AG04450 (cell line): ENCODE results near the gene PLD1. TPM values are rescaled to one million over a fixed set of nuclear protein-coding genes. Genes with fewer than 3 reads are reported as not detected.

Source experiments
- CTCF ChIA-PET: fragments of 300-600, 350-600 bp; formaldehyde crosslinking; extraction: SDS; loops from one replicate; lab custom pipeline; 2022; ENCODE audit warnings: antibody characterized with exemption, inconsistent platforms; lab: Charles Lee
- POLR2A ChIA-PET: fragments of 350-600 bp; formaldehyde crosslinking; extraction: SDS; loops from one replicate; lab custom pipeline; 2021; ENCODE audit warnings: antibody characterized with exemption, inconsistent platforms; lab: Yijun Ruan, JAX
- DNase-seq: peaks from one replicate; pipeline ENCODE4 v3.0.0-alpha.2; 2011; ENCODE audit warnings: low read depth, low spot score
- H3K27ac ChIP-seq: one replicate; pipeline ENCODE4 v1.5.1; 2012; ENCODE audit warnings: low read depth, low read length, control low read depth
- H3K27me3 ChIP-seq: one replicate; pipeline ENCODE4 v1.6.0; 2012; ENCODE audit warnings: low read length; ENCODE audit not compliant: control insufficient read depth, insufficient read depth
- H3K4me3 ChIP-seq: 2 replicates; pipeline ENCODE4 v1.5.1; 2011; ENCODE audit warnings: mild to moderate bottlenecking, low read depth, low read length, control low read depth
- H3K9me3 ChIP-seq: 2 replicates; pipeline ENCODE4 v1.5.1; 2012; ENCODE audit warnings: low read length; ENCODE audit not compliant: control insufficient read depth, insufficient read depth
- polyA plus RNA-seq: library from polyadenylated mRNA; depleted of rRNA; stranded (reverse); fragments of >200 nt; gene quantifications from 2 replicates; pipeline ENCODE4 v1.2.3, GENCODE V29; 2011
- TF ChIP-seq, protein P1 (sequence below): IDR thresholded peaks from 2 replicates; pipeline ENCODE4 v1.5.1; 2011; ENCODE audit warnings: low read depth, low read length, control low read depth, inconsistent platforms

The PLD1 gene
- polyA plus RNA-seq, 1 experiment = 20.2 TPM

GRCh38 chr3:171834461-171834801 lies 24.1 kb upstream of the PLD1 start:
- CTCF ChIA-PET = interaction anchor here (0.6 to 3.2 kb wide), 3 partner anchors 63 to 188 kb away, joined by 7 to 16 read pairs (median 15); no protein-coding TSS in a partner anchor
- DNase-seq = no peak
- no peak overlapping the region for H3K27ac ChIP-seq
- no peaks in the 10 kb centered on the region for H3K9me3 ChIP-seq
- H3K27me3 ChIP-seq = no peaks in the 10 kb centered on the region
- TF ChIP-seq, protein P1, sequence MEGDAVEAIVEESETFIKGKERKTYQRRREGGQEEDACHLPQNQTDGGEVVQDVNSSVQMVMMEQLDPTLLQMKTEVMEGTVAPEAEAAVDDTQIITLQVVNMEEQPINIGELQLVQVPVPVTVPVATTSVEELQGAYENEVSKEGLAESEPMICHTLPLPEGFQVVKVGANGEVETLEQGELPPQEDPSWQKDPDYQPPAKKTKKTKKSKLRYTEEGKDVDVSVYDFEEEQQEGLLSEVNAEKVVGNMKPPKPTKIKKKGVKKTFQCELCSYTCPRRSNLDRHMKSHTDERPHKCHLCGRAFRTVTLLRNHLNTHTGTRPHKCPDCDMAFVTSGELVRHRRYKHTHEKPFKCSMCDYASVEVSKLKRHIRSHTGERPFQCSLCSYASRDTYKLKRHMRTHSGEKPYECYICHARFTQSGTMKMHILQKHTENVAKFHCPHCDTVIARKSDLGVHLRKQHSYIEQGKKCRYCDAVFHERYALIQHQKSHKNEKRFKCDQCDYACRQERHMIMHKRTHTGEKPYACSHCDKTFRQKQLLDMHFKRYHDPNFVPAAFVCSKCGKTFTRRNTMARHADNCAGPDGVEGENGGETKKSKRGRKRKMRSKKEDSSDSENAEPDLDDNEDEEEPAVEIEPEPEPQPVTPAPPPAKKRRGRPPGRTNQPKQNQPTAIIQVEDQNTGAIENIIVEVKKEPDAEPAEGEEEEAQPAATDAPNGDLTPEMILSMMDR = no peak
- POLR2A ChIA-PET = interaction anchor here (0.7 to 0.9 kb wide), 2 partner anchors 27 to 205 kb away, joined by 3 read pairs; partner anchors contain the start of gene FNDC3B
- H3K4me3 ChIP-seq = no peak overlapping the region

DNA sequence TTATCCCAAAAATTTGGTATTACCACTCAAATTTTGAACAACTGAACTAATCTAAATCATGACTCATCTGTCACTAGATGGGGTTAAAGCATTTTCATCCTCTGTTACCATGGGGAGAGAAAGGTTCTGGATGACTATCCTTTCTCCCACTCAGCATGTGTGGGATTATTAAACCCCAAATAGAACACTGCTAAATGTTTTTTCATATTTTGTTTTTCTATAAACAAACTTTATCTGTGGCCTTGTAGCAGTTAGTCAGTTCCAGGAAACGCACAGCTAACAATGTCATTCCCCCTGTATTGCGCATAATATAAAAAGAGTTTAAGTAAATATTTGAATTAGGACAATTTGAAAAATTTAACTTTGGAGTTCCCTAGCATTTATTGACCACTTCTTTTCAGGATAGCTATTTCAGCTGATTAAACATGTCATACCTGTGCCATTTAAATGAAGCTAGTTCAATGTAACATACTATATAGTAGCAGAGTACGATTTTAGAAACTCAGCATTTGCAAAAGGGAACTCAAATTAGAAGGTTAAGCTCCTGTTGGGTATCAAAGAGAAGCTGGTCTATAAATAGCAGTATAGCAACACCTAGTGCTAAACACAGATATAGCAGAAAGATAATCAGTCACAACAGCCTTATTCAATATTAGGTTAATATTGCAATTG lies 23.6 kb upstream of the PLD1 start:
- no peaks in the 10 kb centered on the region for H3K9me3 ChIP-seq
- no peak for DNase-seq
- H3K27me3 ChIP-seq = no peaks in the 10 kb centered on the region
- TF ChIP-seq, protein P1 = peak; percentile 50
- ChIA-PET CTCF (interaction anchor here (0.6 to 3.2 kb wide), 3 partner anchors 62 to 187 kb away, joined by 7 to 16 read pairs (median 15); no protein-coding TSS in a partner anchor), POLR2A (interaction anchor here (0.7 to 0.9 kb wide), 2 partner anchors 28 to 205 kb away, joined by 3 read pairs; partner anchors contain the start of gene FNDC3B)
- H3K4me3 ChIP-seq = no peak overlapping the region
- H3K27ac ChIP-seq = no peak overlapping the region

DNA sequence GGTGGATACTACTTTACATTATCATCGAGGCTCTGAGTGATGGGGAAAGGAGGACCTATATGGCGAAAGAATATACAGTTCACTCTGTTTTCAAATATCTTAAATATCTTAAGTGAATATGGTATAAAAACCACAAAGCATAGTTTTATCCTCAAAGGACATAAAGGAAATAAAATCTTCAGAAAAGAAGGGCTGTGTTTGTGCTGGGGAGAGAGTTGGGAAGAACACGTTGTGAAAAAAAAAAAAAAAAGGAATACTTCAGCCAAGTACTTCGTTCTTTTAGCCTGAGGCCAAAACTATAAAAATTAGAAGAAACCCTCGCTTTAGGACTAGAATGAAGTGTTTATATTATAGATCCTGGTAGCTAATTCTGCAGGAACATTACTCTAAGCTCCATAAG lies 22.7 kb upstream of the PLD1 start:
- Histone ChIP-seq H3K9me3 (no peaks in the 10 kb centered on the region), H3K27me3 (no peaks in the 10 kb centered on the region), H3K4me3 (no peak overlapping the region), H3K27ac (no peak overlapping the region)
- no peak for DNase-seq
- ChIA-PET POLR2A (no interaction called here), CTCF (interaction anchor here (1.5 to 3.2 kb wide), 2 partner anchors 61 to 187 kb away, joined by 15 to 16 read pairs; no protein-coding TSS in a partner anchor)
- TF ChIP-seq, protein P1 = no peak

DNA sequence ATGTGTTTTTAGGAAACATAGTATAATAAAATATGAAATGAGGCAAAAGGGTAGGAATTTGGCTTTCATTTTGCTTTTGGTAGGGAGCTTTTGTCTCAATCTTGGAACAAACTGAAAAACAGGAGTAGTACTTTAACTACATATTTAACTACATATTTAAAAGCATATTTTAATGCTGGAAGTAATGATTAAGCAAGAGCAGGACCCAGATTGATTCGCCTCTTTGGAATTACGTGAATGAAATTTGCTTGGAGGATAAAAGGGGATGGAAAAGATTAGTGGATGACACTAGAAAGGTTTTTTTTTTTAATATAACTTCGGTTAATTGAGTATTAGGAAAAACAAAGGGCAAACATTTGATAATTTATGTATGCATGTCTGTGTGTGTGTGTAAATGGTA lies 21.7 kb upstream of the PLD1 start:
- CTCF ChIA-PET = interaction anchor here (3.1 to 4.1 kb wide), 2 partner anchors 8 to 60 kb away, joined by 12 to 18 read pairs; no protein-coding TSS in a partner anchor
- no peak overlapping the region for H3K4me3 ChIP-seq
- no peak for DNase-seq
- H3K27me3 ChIP-seq = no peaks in the 10 kb centered on the region
- TF ChIP-seq, protein P1 = no peak
- H3K9me3 ChIP-seq = no peaks in the 10 kb centered on the region
- no peak overlapping the region for H3K27ac ChIP-seq
- POLR2A ChIA-PET = no interaction called here

DNA sequence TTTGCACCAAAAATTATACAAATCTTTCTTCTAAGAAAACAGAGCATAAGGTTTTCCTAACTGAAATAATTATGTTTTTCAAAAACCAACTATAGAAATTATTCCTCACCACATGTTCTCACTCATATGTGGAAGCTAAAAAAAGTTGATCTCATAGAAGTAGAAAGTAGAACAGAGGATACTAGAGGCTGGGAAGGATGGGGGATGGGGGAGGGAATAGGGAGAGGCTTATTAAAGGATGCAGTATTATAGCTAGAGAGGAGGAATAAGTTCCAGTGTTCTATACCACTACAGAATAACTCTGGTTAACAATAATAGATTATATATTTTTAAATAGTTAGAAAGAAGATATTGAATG lies 20.2 kb upstream of the PLD1 start:
- DNase-seq = no peak
- H3K27ac ChIP-seq = no peak overlapping the region
- H3K27me3 ChIP-seq = no peaks in the 10 kb centered on the region
- ChIA-PET POLR2A (no interaction called here), CTCF (interaction anchor here (0.8 to 4.1 kb wide), 10 partner anchors 10 to 869 kb away, joined by 3 to 26 read pairs (median 6); no protein-coding TSS in a partner anchor)
- TF ChIP-seq, protein P1 = no peak
- H3K9me3 ChIP-seq = no peaks in the 10 kb centered on the region
- no peak overlapping the region for H3K4me3 ChIP-seq
